Skeletal muscle satellite cell (primary cell): ENCODE measurements around the gene TMEM97.
"Not testable (repeated sequence)": the region's sequence is repeated elsewhere in the genome, so short reads cannot be mapped to it uniquely, and the experiment has no call there.

Experiments used
- H3K27me3 ChIP-seq: 2 replicates; pipeline ENCODE4 v1.7.0; 2013; ENCODE audit warnings: low read length; ENCODE audit not compliant: control insufficient read depth, insufficient read depth
- H3K36me3 ChIP-seq: 2 replicates; pipeline ENCODE4 v1.7.0; 2013; ENCODE audit warnings: mild to moderate bottlenecking, control low read depth, low read length; ENCODE audit not compliant: insufficient read depth
- H3K4me1 ChIP-seq: 2 replicates; pipeline ENCODE4 v1.7.0; 2013; ENCODE audit warnings: low read length; ENCODE audit not compliant: control insufficient read depth, insufficient read depth
- H3K4me2 ChIP-seq: 2 replicates; pipeline ENCODE4 v1.7.0; 2013; ENCODE audit warnings: mild to moderate bottlenecking, low read length
- H3K4me3 ChIP-seq: 2 replicates; pipeline ENCODE4 v1.7.0; 2013; ENCODE audit warnings: low read length
- H3K9ac ChIP-seq: 2 replicates; pipeline ENCODE4 v1.7.0; 2013; ENCODE audit warnings: mild to moderate bottlenecking, low read depth, low read length, moderate library complexity
- H3K9me3 ChIP-seq: replicated peaks from 2 replicates; pipeline ENCODE4 v1.7.0; 2013; ENCODE audit warnings: mild to moderate bottlenecking, control low read depth, low read length

TMEM97 gene

DNA sequence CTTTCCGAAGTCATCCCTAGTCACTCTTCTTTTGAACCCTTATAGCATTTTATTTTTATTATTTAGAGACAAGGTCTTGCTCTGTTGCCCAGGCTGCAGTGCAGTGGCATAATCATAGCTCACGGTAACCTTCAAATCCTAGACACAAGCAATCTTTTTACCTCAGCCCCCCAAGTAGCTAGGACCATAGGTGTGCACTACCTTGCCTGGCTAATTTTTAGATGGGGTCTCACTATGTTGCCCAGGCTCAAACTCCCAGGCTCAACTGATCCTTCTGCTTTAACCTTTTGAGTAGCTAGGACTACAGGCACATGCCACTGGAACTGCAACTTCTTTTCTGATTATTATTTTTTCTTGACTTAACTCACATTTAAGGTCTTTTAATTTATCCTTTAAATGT lies 33.0 kb upstream of the TMEM97 start:
- Histone ChIP-seq H3K9me3 (no peaks in the 10 kb centered on the region), H3K4me1 (peaks cover 13% of the 10 kb centered on the region), H3K9ac (no peak overlapping the region), H3K36me3 (no peaks in the 10 kb centered on the region), H3K4me2 (no peak overlapping the region), H3K4me3 (no peak overlapping the region), H3K27me3 (peaks cover 10% of the 10 kb centered on the region)

DNA sequence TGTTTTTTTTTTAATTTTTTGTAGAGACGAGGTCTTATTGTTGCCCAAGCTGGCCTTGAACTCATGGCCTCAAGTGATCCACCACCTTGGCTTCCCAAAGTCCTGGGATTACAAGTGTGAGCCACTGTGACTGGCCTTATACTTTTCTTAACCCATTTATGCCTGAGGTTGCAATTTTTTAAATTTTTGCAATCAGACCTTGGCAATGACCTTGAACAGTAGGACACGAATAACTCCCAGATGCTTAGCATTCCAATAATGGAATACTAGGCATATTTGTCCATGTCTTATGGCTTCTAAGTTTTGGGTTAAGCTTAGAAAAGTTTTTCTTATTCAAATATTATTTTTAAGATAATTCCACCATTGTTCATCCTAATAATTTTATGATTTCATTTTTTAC lies 28.3 kb upstream of the TMEM97 start:
- no peaks in the 10 kb centered on the region for H3K4me1 ChIP-seq
- H3K36me3 ChIP-seq: no peaks in the 10 kb centered on the region
- H3K27me3 ChIP-seq: peaks cover 44% of the 10 kb centered on the region
- H3K9me3 ChIP-seq: no peaks in the 10 kb centered on the region
- no peak overlapping the region for H3K9ac ChIP-seq
- no peak overlapping the region for H3K4me3 ChIP-seq
- H3K4me2 ChIP-seq: no peak overlapping the region

DNA sequence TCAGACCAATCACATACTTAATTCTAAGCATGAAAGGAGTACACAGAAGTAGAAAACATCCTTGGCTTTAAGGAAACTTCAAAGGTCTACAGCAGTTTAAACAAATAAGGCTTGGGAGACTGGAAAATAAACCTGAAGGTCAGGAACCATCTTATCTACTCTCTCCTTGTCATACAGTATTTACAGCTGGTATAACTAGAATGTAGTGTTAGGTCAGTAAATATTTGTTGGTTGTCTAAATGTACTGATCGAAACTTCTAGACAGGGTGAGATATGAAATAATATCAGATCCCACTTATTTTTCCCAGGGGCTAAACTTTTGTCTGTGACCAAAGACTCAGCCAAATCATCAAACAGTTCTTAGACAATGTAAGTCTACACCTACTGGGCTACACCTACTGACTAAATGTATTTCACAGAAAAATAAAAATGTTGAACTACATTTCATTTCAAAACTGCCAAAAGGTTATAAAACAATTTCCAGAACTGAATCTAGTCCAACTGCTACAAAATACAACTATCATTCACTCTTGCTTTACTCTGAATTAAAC lies 27.1 kb upstream of the TMEM97 start:
- no peak overlapping the region for H3K9ac ChIP-seq
- no peak overlapping the region for H3K4me3 ChIP-seq
- no peak overlapping the region for H3K4me2 ChIP-seq
- H3K9me3 ChIP-seq: no peaks in the 10 kb centered on the region
- no peaks in the 10 kb centered on the region for H3K4me1 ChIP-seq
- peaks cover 55% of the 10 kb centered on the region for H3K27me3 ChIP-seq
- no peaks in the 10 kb centered on the region for H3K36me3 ChIP-seq

- not testable (repeated sequence) for H3K4me2 ChIP-seq, H3K4me3 ChIP-seq, H3K4me1 ChIP-seq, H3K36me3 ChIP-seq, H3K9me3 ChIP-seq, H3K9ac ChIP-seq
- H3K27me3 ChIP-seq: peaks cover 56% of the 10 kb centered on the region
Observed at GRCh38 chr17:28292878-28293277, 26.1 kb upstream of the TMEM97 start.

- no peak overlapping the region for H3K4me2 ChIP-seq
- no peaks in the 10 kb centered on the region for H3K4me1 ChIP-seq
- no peak overlapping the region for H3K4me3 ChIP-seq
- no peaks in the 10 kb centered on the region for H3K9me3 ChIP-seq
- H3K9ac ChIP-seq: no peak overlapping the region
- H3K27me3 ChIP-seq: peaks cover 56% of the 10 kb centered on the region
- H3K36me3 ChIP-seq: no peaks in the 10 kb centered on the region
Observed at GRCh38 chr17:28293994-28294393, 25.0 kb upstream of the TMEM97 start.

GRCh38 chr17:28295677-28296578 lies 23.1 kb upstream of the TMEM97 start:
- Histone ChIP-seq H3K27me3 (peaks cover 46% of the 10 kb centered on the region), H3K4me3 (no peak overlapping the region), H3K36me3 (no peaks in the 10 kb centered on the region), H3K4me1 (no peaks in the 10 kb centered on the region), H3K9me3 (no peaks in the 10 kb centered on the region), H3K4me2 (no peak overlapping the region), H3K9ac (no peak overlapping the region)

DNA sequence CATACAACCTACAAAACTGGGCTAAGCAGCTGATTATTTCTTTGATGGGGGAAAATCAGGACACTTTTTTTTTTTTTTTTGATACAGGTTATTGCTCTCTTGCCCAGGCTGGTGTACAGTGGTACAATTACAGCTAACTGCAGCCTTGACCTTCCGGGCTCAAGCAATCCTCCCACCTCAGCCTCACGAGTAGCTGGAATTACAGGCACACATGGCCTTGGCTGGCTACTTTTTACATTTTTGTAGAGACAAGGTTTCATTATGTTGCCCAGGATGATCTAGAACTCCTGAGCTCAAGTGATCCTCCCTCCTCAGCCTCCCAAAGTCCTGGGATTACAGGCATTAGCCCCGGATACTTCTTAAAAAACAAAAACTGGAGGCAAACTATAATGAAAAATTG lies 20.6 kb upstream of the TMEM97 start:
- no peak overlapping the region for H3K9ac ChIP-seq
- no peaks in the 10 kb centered on the region for H3K4me1 ChIP-seq
- no peaks in the 10 kb centered on the region for H3K9me3 ChIP-seq
- H3K4me3 ChIP-seq: no peak overlapping the region
- H3K4me2 ChIP-seq: no peak overlapping the region
- peaks cover 33% of the 10 kb centered on the region for H3K27me3 ChIP-seq
- no peaks in the 10 kb centered on the region for H3K36me3 ChIP-seq

DNA sequence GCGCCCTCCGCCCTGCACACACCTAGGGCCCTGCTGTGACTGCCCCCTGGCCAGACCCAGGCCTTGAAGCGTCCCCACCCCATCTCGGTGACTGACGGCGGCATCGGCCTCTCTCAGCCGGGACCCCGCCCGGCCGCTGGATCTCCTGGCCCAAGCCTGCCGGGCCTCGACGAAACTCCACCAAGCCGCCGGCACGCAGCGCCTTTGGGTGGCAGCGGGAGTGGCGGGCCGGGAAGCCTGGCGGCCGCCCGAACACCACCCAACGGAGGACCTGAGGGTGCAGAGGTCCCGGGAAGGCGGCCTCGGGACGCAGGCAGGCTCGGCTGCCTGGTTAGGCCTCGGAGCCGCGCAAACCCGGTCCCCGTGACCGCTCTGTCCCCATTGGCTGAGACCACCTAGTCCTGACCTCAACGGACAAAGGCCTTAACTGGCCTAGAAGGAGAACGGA lies 12.0 kb upstream of the TMEM97 start:
- H3K4me3 ChIP-seq: no peak overlapping the region
- no peaks in the 10 kb centered on the region for H3K4me1 ChIP-seq
- no peak overlapping the region for H3K9ac ChIP-seq
- no peaks in the 10 kb centered on the region for H3K9me3 ChIP-seq
- no peak overlapping the region for H3K4me2 ChIP-seq
- no peaks in the 10 kb centered on the region for H3K36me3 ChIP-seq
- peaks cover 59% of the 10 kb centered on the region for H3K27me3 ChIP-seq

DNA sequence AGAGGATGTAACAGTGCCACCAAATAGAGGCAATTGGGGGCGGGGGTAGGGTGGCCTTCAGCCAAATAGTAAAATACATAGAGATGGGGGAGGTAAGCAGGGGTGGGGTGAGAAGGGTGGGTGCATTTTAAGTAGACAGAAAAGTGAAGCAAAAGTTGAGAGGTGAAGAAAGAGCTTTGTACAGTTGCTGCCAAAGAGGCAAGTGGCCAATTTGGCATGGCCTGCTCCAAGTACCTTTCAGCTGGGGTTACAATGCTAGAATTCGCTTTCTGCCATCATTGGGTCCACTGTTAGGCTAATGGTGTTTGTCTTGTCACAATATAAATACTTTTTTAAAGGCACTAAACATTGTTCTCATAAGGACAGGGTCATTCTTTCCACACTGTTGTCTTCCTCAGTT lies 5.2 kb upstream of the TMEM97 start:
- H3K4me1 ChIP-seq: peaks cover 9% of the 10 kb centered on the region
- no peak overlapping the region for H3K4me3 ChIP-seq
- no peak overlapping the region for H3K9ac ChIP-seq
- no peaks in the 10 kb centered on the region for H3K9me3 ChIP-seq
- H3K36me3 ChIP-seq: no peaks in the 10 kb centered on the region
- H3K27me3 ChIP-seq: peaks cover 25% of the 10 kb centered on the region
- H3K4me2 ChIP-seq: no peak overlapping the region

GRCh38 chr17:28315846-28316705 lies 2.9 kb upstream of the TMEM97 start:
- Histone ChIP-seq H3K9ac (no peak overlapping the region), H3K9me3 (no peaks in the 10 kb centered on the region), H3K4me3 (no peak overlapping the region), H3K4me2 (no peak overlapping the region), H3K36me3 (no peaks in the 10 kb centered on the region), H3K4me1 (peaks cover 21% of the 10 kb centered on the region), H3K27me3 (peaks cover 19% of the 10 kb centered on the region)

- H3K4me3 ChIP-seq: no peak overlapping the region
Observed at GRCh38 chr17:28317099-28317965, 1.7 kb upstream of the TMEM97 start.

More at GRCh38 chr17:28317099-28317965, 1.7 kb upstream of the TMEM97 start:
- no peaks in the 10 kb centered on the region for H3K9me3 ChIP-seq
- no peaks in the 10 kb centered on the region for H3K36me3 ChIP-seq
- H3K27me3 ChIP-seq: peaks cover 16% of the 10 kb centered on the region
- no peak overlapping the region for H3K9ac ChIP-seq
- H3K4me2 ChIP-seq: no peak overlapping the region
- H3K4me1 ChIP-seq: peaks cover 21% of the 10 kb centered on the region
